ENCODE data around the gene SLC22A4. TPM values are rescaled to one million over a fixed set of nuclear protein-coding genes. Genes with fewer than 3 reads are reported as not detected.

Gene SLC22A4
- total RNA-seq, 4 donors from 2014 or later: 0.25 to 1.1 (median 0.61) TPM

- Histone ChIP-seq H3K27ac (no peak overlapping the region), H3K36me3 (peaks cover 0 to 61% of the 10 kb centered on the region in 2 donors), H3K4me3 (no peak overlapping the region), H3K9me3 (no peaks in the 10 kb centered on the region), H3K4me1 (peaks cover 0 to 20% (median 0%) of the 10 kb centered on the region in 3 donors), H3K27me3 (no peaks in the 10 kb centered on the region)
- WGBS, 2 donors (ENCODE audit: low coverage in 1 of 2): 90 to 95% methylated on average over 4 to 6 of the region's 6 CpGs
- no peak for TF ChIP-seq POLR2A (IDR thresholded peaks at IDR 0.05)
- TF ChIP-seq EP300 (IDR thresholded peaks at IDR 0.05): no peak
- TF ChIP-seq POLR2AphosphoS5 (IDR thresholded peaks at IDR 0.05): no peak
- TF ChIP-seq CTCF (IDR thresholded peaks at IDR 0.05): no peak
- ATAC-seq: no peak
These were observed 85.9 kb downstream of the SLC22A4 start for GRCh38 chr5:132380047-132380446.

GRCh38 chr5:132380741-132381140, 86.5 kb downstream of the SLC22A4 start:
- 88 to 92% methylated on average over 2 of the region's 2 CpGs for WGBS, 2 donors (ENCODE audit: low coverage in 1 of 2)
- TF ChIP-seq POLR2AphosphoS5 (IDR thresholded peaks at IDR 0.05): no peak
- TF ChIP-seq CTCF (IDR thresholded peaks at IDR 0.05): no peak
- no peak for TF ChIP-seq EP300 (IDR thresholded peaks at IDR 0.05)
- TF ChIP-seq POLR2A (IDR thresholded peaks at IDR 0.05): no peak
- Histone ChIP-seq H3K4me1 (peaks cover 0 to 27% (median 4%) of the 10 kb centered on the region in 3 donors), H3K27ac (no peak overlapping the region), H3K9me3 (no peaks in the 10 kb centered on the region), H3K4me3 (no peak overlapping the region), H3K36me3 (peaks cover 0 to 61% of the 10 kb centered on the region in 2 donors), H3K27me3 (no peaks in the 10 kb centered on the region)
- ATAC-seq: no peak

GRCh38 chr5:132381614-132382013, 87.4 kb downstream of the SLC22A4 start:
- Histone ChIP-seq H3K36me3 (peaks cover 0 to 61% of the 10 kb centered on the region in 2 donors), H3K9me3 (no peaks in the 10 kb centered on the region), H3K4me3 (no peak overlapping the region), H3K4me1 (peaks cover 0 to 31% (median 11%) of the 10 kb centered on the region in 3 donors), H3K27me3 (no peaks in the 10 kb centered on the region), H3K27ac (no peak overlapping the region)
- no peak for ATAC-seq
- TF ChIP-seq POLR2AphosphoS5 (IDR thresholded peaks at IDR 0.05): no peak
- no peak for TF ChIP-seq EP300 (IDR thresholded peaks at IDR 0.05)
- TF ChIP-seq POLR2A (IDR thresholded peaks at IDR 0.05): no peak
- TF ChIP-seq CTCF (IDR thresholded peaks at IDR 0.05): no peak
- 89% methylated on average over 1 of the region's 1 CpG; no CpG with 5 or more reads in 1 of the 2 donors for WGBS, 2 donors (ENCODE audit: low coverage in 1 of 2)

- ATAC-seq: no peak
These were observed 89.1 kb downstream of the SLC22A4 start for GRCh38 chr5:132383261-132383660.

More at GRCh38 chr5:132383261-132383660, 89.1 kb downstream of the SLC22A4 start:
- TF ChIP-seq POLR2AphosphoS5 (IDR thresholded peaks at IDR 0.05) (no peak), POLR2A (IDR thresholded peaks at IDR 0.05) (no peak), EP300 (IDR thresholded peaks at IDR 0.05) (no peak), CTCF (IDR thresholded peaks at IDR 0.05) (no peak)
- Histone ChIP-seq H3K36me3 (peaks cover 0 to 57% of the 10 kb centered on the region in 2 donors), H3K27me3 (no peaks in the 10 kb centered on the region), H3K4me1 (peaks cover 11 to 33% (median 27%) of the 10 kb centered on the region in 3 donors), H3K27ac (no peak overlapping the region), H3K4me3 (no peak overlapping the region), H3K9me3 (no peaks in the 10 kb centered on the region)
- 100% methylated on average over 1 of the region's 1 CpG for WGBS, 2 donors (ENCODE audit: low coverage in 1 of 2)
